ENCODE data around the gene NIT2.

DNA sequence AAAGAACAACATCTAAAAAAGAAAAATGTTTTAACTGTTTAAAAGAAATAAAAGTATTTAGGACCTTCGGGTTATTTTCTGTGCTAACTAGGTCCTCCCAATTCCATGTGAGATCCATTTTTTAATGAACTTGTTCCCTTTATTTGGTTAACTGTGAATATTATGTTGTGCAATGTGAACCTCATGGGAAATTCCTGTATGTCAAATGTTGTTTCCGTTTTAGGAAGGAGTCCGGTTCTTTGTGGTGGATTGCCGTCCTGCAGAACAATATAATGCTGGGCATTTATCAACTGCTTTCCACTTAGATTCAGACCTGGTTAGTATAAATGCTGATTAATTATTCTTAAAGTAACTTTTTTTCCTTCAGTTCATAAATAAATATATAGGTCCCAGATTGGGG lies 35.5 kb upstream of the NIT2 start:
- TF ChIP-seq EZH2 (IDR thresholded peaks at IDR 0.05; ENCODE audit: insufficient read depth, poor library complexity, severe bottlenecking) (no peak), EZH2phosphoT487 (IDR thresholded peaks at IDR 0.05; ENCODE audit: insufficient read depth, low read depth) (no peak)
